ENCODE results near the gene PTGR2. TPM values are rescaled to one million over a fixed set of nuclear protein-coding genes. Genes with fewer than 3 reads are reported as not detected.

The PTGR2 gene
- total and polyA plus RNA-seq, 8 donors: 9.9 to 17.2 (median 11.2) TPM

- H3K9me3 ChIP-seq: no peaks in the 10 kb centered on the region
- intact Hi-C loops (cut with DNase I): no loop called here
- peaks cover 0 to 7% of the 10 kb centered on the region in 2 donors for H3K4me1 ChIP-seq
- DNase-seq (peak in 1 of 4 donors; percentile 64), ATAC-seq (no peak)
- TF ChIP-seq CTCF (IDR thresholded peaks at IDR 0.05): no peak
- no peaks in the 10 kb centered on the region for H3K27me3 ChIP-seq
- H3K4me3 ChIP-seq: no peak overlapping the region
- no peak overlapping the region for H3K27ac ChIP-seq
- H3K36me3 ChIP-seq: no peaks in the 10 kb centered on the region
Measured at GRCh38 chr14:73809391-73809790, 42.2 kb upstream of the PTGR2 start.

GRCh38 chr14:73810478-73811163 lies 41.0 kb upstream of the PTGR2 start:
- intact Hi-C loops (cut with DNase I): no loop called here
- peak; percentile 25 for ATAC-seq
- DNase-seq: no peak

GRCh38 chr14:73811164-73811503 lies 40.5 kb upstream of the PTGR2 start:
- no peak for ATAC-seq
- H3K27ac ChIP-seq: no peak overlapping the region
- intact Hi-C loops (cut with DNase I): no loop called here
- peaks cover 0 to 7% of the 10 kb centered on the region in 2 donors for H3K4me1 ChIP-seq
- no peak overlapping the region for H3K4me3 ChIP-seq
- H3K27me3 ChIP-seq: no peaks in the 10 kb centered on the region
- TF ChIP-seq CTCF (IDR thresholded peaks at IDR 0.05): no peak
- H3K36me3 ChIP-seq: no peaks in the 10 kb centered on the region
- no peak for DNase-seq
- no peaks in the 10 kb centered on the region for H3K9me3 ChIP-seq

More at GRCh38 chr14:73810478-73811163, 41.0 kb upstream of the PTGR2 start:
- Histone ChIP-seq H3K4me1 (peaks cover 0 to 7% of the 10 kb centered on the region in 2 donors), H3K36me3 (no peaks in the 10 kb centered on the region), H3K27ac (no peak overlapping the region), H3K27me3 (no peaks in the 10 kb centered on the region), H3K4me3 (no peak overlapping the region), H3K9me3 (no peaks in the 10 kb centered on the region)
- no peak for TF ChIP-seq CTCF (IDR thresholded peaks at IDR 0.05)

- Histone ChIP-seq H3K36me3 (no peaks in the 10 kb centered on the region), H3K27ac (no peak overlapping the region), H3K4me3 (no peak overlapping the region), H3K27me3 (no peaks in the 10 kb centered on the region), H3K4me1 (peaks cover 0 to 7% of the 10 kb centered on the region in 2 donors), H3K9me3 (no peaks in the 10 kb centered on the region)
- no peak for ATAC-seq
- no peak for DNase-seq
- intact Hi-C loops (cut with DNase I): no loop called here
- TF ChIP-seq CTCF (IDR thresholded peaks at IDR 0.05): no peak
Measured at GRCh38 chr14:73814153-73814552, 37.5 kb upstream of the PTGR2 start.

GRCh38 chr14:73815849-73816248 lies 35.8 kb upstream of the PTGR2 start:
- DNase-seq (no peak), ATAC-seq (no peak)
- no peaks in the 10 kb centered on the region for H3K9me3 ChIP-seq
- H3K27me3 ChIP-seq: no peaks in the 10 kb centered on the region
- no peak for TF ChIP-seq CTCF (IDR thresholded peaks at IDR 0.05)
- peaks cover 0 to under 1% of the 10 kb centered on the region in 2 donors for H3K4me1 ChIP-seq
- intact Hi-C loops (cut with DNase I): no loop called here
- H3K27ac ChIP-seq: no peak overlapping the region
- H3K4me3 ChIP-seq: no peak overlapping the region
- H3K36me3 ChIP-seq: no peaks in the 10 kb centered on the region
